Left renal pelvis (tissue), 4 donors: ENCODE results near the gene RHOT2. TPM values are rescaled to one million over a fixed set of nuclear protein-coding genes. Genes with fewer than 3 reads are reported as not detected.

Experiments used
- DNase-seq, 4 donors: peaks; one replicate each; pipeline ENCODE4 v3.0.0-alpha.2; 2013; ENCODE audit warnings: low read depth in 4 of 4, low spot score in 3 of 4
- polyA plus RNA-seq, 4 donors: library from polyadenylated mRNA; unstranded; fragments of 120-200 nt; gene quantifications; one replicate each; pipeline ENCODE4 v1.2.1, GENCODE V29; 2013; ENCODE audit not compliant: insufficient read length in 4 of 4

The RHOT2 gene
- polyA plus RNA-seq, 4 donors = 56.9 to 127 (median 63.7) TPM

DNA sequence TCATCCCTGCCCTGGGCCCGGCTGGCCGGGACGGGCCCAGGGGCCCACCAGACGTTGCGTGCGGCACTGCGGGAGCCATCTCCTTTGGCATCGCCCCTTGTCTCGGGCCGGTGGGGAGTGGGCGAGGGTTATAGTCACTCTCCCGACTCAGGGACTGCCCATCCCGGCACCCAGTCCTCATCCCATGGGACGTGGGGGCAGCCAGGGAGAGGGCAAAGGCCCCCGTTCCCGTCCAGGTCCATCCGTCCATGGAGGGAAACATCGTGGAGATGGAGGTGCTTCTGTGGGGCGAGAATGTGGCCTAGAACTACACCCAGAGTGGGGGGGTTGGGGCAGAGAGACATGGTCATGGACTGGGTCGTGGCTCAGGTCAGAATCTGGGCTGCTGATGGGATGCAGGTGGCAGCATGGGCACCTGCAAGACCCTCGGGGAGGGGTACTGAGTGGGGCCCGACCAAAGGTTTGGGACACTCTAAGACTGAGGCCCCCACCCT, 21.2 kb upstream of the RHOT2 start:
- DNase-seq = no peak

DNA sequence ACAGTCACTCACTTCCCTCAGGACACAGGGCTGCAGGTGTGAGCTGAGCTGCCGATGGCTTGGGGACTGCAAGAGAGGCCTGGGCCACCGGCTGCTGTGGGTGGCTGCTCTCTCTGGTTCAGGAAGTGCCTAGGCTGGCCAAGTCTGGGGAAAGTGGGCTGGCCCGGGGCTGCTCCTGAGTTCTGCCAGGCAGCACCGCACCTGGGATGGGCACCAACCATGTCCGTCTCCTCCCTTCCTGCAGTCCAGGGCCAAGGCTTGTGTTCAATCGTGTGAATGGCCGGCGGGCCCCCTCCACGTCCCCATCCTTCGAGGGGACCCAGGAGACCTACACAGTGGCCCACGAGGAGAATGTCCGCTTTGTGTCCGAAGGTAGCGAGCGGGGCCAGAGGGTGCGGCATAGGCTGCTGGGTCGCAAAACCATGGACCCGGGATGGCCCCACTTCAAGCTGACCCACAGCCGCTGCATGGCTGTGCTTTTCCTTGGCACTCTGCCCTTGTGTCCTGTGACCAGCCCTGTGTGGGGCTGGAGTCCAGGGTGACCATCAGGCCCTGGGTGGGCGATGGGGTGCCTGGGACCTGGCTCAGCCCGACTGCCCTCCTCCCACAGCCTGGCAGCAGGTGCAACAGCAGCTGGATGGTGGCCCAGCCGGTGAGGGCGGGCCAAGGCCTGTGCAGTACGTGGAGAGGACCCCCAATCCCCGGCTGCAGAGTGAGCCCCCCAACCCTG, 20.6 kb upstream of the RHOT2 start:
- DNase-seq = no peak

DNA sequence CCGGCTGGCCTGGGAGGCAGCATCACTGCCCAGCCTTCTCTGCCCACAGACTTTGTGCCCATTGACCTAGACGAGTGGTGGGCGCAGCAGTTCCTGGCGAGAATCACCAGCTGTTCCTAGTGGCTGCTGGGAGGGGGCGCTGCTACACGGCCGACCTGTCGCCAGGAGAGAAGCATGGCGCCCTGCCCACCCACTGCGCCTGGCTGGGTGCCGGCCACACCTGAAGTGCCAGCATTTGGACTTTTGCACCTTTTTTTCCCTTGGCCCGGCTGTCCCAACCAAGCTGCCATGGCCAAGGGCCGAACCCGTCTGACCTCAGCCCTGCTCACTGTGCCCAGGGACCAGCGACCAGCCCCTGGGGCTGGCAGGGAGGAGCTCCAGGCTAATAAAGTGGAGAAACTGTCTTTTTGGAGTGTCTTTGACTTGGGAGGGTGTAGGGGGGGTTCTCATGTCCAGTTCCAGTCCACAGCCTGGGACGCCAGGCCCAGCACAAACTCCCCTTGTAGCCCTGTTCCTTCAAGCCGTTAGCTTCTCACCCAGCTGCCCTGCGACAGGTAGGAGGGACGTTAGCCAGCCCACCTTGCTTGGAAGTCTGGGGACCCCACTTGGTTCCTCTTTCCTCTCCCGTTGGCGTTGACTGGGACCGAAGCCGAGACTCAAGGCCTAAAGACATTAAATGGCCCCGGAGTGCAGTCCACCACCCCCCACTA, 19.7 kb upstream of the RHOT2 start:
- DNase-seq = no peak

DNA sequence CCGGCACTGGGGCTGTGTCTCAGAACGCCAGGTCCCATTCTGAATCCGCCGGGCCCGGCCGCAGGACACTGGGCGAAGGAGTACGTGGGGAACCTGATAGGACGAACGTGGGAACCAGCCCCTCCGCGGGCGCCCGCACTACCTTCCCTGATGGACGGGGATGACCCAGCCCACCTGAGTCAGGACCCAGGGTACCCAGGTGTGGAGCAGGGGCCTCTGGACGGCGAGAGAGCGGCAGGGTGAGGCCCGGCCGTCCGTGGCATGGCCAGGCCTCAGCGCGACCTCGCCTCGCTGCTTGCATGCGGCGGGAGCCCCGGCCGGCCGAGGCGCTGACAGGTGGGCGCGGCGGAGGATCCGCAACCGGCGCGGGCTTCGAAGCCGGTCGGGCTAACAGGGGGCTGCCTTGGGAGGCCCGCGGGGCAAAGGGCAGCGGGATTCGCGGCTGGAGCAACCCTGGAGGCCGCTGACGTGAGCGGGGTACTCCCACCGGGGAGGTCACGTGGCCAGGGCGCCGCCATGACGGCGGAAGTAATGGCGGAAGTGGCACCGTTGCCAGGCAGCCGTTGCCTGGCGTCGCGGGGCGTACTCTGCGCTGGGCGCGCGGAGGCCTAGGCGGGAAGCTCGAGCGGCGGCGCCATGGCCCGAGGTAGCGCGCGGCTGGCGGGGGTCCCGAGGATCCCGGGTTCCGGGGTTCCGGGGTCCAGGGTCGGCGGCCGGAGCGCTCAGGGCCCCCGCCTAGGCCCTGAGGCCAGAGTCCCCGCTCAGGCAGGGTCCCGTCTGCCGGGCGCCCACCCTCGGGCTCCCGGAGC, 18.9 kb upstream of the RHOT2 start, which contains the start of gene WDR90:
TSS of gene WDR90 (plus strand) at position 585 of the 809 bp plus-strand sequence. CDS start at position 637, 52 bp downstream.
- DNase-seq = peak; percentile 68 to 82 (median 78)

DNA sequence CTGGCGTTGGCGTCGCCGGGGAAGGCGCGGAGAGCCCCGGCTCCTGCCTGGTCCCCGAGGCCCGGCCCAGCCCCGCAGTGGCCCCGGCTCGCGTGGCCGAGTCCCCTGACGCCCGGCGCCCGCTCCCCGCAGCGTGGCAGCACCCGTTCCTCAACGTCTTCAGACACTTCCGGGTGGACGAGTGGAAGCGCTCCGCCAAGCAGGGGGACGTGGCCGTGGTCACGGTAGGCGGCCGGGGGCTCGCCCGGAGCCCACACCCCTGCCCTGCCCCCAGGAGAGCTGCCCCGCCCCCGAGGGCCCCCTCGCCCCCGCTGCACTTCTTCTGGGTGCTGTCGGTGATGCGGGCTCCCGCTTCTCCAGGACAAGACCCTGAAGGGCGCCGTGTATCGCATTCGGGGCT, 18.3 kb upstream of the RHOT2 start:
- DNase-seq = no peak

DNA sequence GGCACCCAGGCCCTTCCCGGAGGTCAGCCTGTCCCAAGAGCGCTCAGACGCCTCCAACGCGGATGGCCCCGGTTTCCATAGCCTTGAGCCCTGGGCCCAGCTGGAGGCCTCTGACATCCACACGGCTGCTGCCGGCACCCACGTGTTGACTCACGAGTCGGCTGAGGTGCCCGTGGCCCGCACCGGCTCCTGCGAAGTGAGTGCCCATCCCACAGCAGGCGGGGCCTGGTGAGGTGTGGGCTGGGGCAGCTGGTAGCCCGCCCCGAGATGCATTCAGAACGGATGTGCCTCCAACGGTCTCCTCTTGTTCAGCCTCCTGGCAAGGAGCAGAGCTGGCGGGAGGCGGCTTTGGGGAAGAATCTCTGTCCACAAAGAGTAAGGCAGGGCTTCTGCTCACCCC, 16.1 kb upstream of the RHOT2 start:
- DNase-seq = no peak

DNA sequence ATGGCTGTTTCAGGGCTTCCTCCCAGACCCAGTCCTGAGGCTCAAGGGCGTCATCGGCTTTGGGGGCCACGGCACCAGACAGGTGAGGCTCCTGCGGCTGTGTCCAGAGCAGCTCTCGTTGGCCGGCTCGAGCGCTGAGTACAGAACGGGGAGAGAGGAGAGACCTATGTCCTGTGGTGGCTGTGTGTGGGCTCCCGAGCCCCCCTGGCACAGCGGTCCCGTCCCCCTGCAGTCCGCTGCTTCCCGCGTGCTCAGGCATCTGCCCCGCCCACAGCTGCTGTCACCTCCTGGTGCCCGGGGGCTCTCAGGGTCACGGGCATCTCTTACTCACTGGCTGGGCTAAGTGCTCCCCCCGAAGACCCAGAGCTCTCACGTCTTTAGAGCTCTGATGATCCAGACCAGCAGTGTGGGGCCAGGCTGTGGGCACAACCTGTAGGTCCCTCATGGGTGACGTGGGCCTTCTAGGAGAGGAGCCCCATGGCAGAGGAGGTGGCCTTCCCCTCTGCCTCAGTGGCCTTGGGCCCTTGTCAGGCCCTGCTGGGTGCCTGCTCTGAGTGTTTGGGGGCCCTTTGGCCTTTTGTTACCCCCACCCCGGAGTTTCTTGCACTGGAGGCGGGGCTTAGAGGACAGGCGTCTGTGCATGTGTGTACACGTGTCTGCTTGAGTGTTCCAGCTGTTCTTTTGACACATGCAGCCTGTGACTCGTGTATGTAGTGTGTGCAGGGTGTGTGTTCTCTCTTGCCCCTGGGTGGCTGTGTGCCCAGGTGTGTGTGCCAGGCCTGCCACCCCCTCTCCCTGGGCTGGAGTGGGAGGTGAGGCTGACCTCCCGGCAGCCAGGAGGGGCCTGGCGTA, 15.3 kb upstream of the RHOT2 start:
- no peak for DNase-seq

DNA sequence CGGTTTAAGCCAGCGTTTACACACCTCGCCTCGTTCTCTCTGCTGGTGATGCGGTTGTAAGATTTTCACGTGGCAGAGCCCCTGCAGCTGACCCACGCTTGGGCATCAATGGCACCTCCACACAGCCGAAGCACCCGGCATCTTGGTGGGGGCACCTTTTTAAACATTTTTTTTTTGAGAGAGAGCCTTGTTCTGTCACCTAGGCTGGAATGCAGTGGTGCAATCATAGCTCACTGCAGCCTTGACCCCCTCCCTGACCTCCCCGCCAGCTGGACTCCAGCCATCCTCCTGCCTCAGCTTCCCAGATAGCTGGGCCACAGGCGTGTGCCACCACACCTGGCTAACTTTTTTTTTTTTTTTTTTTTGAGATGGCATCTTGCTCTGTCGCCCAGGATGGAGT, 13.9 kb upstream of the RHOT2 start:
- DNase-seq = no peak

DNA sequence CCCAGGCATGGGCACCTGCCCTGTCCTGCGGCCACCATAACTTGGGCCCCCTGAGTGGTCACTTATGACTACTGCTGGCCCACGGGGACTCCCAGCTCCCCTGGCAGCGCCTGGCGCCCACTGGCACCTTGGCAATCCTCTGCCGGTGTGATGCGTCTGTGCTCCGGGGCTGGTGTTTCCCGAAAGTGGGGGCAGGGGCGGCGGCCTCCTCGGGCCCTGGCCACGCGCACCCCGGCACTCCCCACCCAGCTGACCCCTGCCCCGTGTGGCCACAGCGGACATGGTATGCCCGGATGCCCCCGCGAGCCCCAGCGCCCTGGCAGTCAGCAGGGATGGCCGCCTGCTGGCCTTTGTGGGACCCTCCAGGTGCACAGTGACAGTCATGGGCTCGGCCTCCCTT, 10.4 kb upstream of the RHOT2 start:
- no peak for DNase-seq

DNA sequence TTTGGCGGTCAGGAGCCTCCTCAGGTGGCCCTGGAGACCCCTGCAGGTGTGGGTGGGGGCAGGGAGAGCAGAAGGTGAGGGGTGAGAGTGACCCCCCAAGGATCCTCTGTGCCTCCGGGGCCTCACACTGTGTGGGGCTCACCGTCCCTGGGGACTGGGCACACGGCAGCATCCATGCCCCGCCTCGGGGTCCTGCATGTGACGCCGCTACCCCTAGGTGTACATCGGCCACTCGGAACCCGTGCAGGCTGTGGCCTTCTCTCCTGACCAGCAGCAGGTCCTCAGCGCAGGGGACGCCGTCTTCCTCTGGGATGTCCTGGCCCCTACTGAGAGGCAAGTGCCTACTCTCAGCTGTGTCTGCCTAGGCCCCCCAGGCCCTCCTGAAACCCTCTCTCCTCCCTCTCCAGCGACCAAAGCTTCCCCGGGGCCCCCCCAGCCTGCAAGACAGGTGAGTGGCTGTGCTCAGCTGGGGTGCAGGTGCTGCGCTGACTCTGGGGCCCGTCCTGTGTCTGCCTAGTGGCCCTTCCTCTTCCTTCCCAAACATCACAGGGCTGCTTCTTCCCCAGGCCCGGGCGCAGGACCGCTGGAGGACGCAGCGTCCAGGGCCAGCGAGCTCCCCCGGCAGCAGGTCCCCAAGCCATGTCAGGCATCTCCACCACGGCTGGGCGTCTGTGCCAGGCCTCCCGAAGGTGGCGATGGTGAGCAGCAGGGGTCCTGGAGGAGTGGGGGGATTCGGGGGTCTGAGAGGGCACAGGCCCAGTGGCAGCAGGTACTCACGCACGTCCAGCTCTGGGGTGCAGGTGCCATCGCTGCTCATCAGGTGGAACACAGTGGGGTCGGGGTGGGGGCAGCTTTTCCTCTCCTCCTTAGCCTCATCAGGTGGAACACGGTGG, 9.0 kb upstream of the RHOT2 start:
- DNase-seq = no peak

DNA sequence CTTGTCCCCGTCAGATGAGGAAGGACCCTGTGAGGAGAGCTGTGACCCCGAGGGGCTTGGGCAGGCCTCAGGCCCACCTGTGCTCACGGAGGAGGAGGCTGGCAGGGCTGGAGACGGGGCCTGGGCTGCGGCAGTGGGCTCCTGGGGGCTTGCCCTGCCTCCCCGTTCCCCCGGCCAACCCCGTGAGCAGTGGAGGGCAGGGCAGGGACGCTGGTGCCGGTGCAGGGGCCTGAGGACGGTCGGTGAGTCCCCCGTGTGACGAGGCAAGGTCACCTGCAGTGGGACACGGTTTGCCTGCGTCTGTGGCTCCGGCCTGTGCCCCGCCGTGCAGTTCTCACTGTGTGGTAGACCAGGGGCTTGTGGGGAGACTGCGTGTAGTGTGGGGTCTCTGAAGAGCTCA, 8.3 kb upstream of the RHOT2 start:
- DNase-seq = no peak

DNA sequence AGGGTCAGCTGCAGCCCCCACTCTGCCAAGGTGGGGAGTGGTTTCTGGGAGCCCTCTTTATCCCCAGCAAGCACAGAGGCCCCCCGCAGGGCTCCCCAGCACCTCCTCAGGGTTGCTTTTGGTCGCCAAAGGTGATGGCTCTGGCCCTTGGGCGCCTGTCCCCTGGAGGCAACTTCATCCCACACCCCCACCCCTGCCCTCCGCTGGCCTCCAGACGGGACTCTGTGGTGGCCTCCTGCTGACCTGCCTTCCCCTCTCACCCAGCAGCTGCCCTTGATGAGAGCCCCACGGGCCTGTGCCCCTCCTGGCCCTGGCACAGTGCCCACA, 7.8 kb upstream of the RHOT2 start:
- DNase-seq = no peak

DNA sequence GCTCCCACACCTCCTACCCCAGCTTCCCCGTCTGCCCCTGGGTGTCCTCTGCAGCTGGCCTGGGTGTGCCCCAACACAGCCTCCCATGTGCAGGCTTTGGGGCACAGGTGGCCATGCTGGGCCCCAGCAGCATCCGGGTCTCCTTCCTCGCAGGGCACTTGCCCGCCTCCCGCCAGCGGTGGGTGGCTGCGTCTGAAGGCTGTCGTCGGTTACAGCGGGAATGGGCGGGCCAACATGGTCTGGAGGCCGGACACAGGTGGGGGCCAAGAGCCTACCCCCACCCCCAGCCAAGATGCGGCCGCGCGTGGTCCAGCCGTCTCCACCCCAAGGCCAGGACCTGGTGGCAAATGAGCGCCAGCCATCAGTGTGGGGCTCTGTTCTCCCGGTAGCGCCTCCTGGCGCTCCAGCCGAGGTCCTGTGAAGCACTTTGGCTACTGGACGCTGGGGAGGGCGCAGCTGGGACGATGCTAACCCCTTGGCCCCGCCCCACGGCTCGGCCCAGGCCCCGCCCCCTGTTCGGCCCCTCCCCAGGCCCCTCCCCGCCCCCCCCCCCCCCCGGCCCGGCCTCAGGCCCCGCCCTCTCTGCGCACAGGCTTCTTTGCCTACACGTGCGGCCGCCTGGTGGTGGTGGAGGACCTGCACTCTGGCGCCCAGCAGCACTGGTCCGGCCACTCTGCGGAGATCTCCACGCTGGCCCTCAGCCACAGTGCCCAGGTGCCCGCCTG, 7.3 kb upstream of the RHOT2 start:
- peak in 1 of 4 donors; percentile 44 for DNase-seq

DNA sequence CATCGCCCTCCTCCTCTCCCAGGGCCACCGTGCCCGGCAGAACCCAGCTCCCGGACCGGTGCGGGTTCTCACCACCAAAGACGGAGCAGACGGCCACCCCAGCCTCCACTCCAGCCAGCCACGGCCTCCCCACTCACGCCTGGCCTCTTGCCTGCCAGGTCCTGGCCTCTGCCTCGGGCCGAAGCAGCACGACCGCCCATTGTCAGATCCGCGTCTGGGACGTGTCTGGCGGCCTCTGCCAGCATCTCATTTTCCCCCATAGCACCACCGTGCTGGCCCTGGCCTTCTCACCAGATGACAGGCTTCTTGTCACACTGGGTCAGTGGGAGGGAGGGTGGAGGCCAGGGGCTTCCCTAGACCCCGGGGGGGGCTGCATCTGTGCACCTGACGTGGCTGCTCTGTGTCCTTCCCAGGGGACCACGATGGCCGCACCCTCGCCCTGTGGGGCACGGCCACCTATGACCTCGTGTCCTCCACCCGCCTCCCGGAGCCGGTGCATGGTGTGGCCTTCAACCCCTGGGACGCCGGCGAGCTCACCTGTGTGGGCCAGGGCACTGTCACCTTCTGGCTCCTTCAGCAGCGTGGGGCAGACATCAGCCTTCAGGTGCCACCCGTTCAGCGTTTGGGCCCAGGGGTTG, 6.6 kb upstream of the RHOT2 start:
- no peak for DNase-seq

DNA sequence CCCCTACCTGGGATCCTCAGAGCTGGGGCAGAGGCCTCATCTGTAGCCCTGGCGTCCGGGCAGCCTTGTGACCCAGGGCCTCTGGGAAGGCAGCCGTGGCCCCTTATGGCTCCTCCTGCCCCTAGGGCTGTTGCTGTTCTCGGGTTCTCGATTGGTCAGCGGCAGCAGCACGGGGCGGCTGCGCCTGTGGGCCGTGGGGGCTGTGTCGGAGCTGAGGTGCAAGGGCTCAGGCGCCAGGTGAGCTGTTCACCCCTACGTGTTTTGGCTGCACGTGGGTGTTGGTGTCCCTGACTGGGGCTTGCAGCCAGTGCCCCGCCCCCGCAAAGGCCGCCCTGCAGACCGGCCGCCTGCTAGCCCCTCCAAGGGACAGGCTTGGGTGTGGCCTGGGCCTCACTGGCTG, 5.8 kb upstream of the RHOT2 start:
- DNase-seq = no peak

DNA sequence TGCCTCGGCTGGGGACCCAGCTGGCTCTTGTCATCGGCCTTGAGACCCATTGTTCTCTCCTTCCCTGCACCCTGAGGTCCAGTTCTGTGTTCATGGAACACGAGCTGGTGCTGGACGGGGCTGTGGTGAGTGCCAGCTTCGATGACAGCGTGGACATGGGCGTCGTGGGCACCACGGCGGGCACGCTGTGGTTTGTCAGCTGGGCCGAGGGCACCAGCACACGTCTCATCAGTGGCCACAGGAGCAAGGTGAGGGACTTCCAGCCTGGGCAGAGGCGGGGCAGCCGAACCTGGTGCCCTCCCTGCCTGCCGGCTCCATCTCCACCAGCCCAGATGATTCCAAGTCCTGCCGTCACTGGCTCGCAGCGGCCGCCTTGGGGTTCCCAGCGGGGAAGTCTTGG, 5.3 kb upstream of the RHOT2 start:
- DNase-seq = no peak

DNA sequence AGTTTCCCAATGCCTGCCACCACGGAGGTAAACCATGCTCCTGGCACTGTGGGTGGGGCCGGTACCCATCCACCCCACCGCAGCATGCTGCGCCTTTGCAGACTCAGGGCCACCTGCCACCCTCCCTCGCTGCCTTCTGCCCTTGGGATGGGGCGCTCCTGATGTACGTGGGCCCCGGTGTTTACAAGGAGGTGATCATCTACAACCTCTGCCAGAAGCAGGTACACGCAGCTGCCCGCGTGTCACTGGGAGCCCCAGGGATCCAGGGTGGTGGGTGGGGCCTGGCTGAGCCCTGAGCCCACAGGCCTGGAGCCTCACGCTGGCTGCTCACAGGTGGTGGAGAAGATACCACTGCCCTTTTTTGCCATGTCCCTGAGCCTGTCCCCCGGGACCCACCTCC, 1.4 kb upstream of the RHOT2 start:
- DNase-seq = no peak

DNA sequence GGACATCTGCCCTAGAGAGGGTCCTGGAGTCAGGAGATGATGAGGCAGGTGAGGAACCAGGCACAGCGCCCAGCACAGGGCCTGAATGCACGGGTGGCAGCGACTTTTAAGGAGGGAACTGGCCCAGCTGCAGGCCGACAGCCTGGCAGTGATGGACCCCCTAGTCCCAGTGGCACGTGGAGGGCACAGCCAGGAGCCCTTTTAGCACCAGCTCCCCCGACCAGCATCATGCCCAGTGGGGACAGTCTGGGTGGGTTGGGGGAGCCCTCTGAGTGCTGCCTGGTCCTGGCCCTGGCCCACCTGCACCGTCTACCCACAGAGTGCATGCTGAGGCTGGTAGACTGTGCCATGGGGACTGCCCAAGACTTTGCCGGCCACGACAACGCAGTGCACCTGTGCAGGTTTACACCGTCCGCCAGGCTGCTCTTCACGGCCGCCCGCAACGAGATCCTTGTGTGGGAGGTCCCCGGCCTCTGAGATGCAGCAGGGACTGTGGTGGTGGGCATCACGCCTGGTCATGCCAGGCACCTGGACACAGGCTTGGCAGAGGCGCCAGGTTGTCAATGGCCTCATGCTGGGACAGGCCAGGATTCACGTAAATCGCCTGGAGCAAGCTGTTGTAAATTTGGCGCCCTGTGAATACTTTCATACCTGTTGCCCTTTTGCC, 686 bp upstream of the RHOT2 start:
- no peak for DNase-seq
